IMR-90 (cell line): ENCODE measurements around the gene SAXO1.

ENCODE experiments used
- CTCF ChIP-seq: conservative IDR thresholded peaks from 2 replicates; pipeline ENCODE4 v1.5.1; 2012; ENCODE audit warnings: mild to moderate bottlenecking, low read depth, low read length, improper control_type of control experiment
- FOS ChIP-seq: fragments of 150-350 bp; IDR thresholded peaks from 2 replicates; pipeline ENCODE4 v1.6.1; 2016; ENCODE audit warnings: low read depth, low read length
- MXI1 ChIP-seq: IDR thresholded peaks from 2 replicates; pipeline ENCODE4 v1.6.1; 2012; ENCODE audit warnings: low read depth, mild to moderate bottlenecking, low read length, moderate library complexity, borderline replicate concordance
- POLR2A ChIP-seq: IDR thresholded peaks from 2 replicates; pipeline ENCODE4 v1.6.1; 2012; ENCODE audit warnings: mild to moderate bottlenecking, low read depth, low read length
- RAD21 ChIP-seq: IDR thresholded peaks from 2 replicates; pipeline ENCODE4 v1.6.1; 2012; ENCODE audit warnings: low read length, improper control_type of control experiment
- RCOR1 ChIP-seq: IDR thresholded peaks from 2 replicates; pipeline ENCODE4 v1.6.1; 2012; ENCODE audit warnings: mild to moderate bottlenecking, low read length, improper control_type of control experiment; ENCODE audit not compliant: insufficient replicate concordance
- RFX5 ChIP-seq: IDR thresholded peaks from 2 replicates; pipeline ENCODE4 v1.8.0; 2012; ENCODE audit warnings: low read depth, mild to moderate bottlenecking, low read length, moderate library complexity
- SMC3 ChIP-seq: fragments of 150-350 bp; IDR thresholded peaks from 2 replicates; pipeline ENCODE4 v1.6.1; 2016; ENCODE audit warnings: low read depth, mild to moderate bottlenecking, antibody characterized with exemption, low read length, moderate library complexity
- USF2 ChIP-seq: fragments of 150-350 bp; IDR thresholded peaks from 2 replicates; pipeline ENCODE4 v1.6.1; 2017; ENCODE audit warnings: mild to moderate bottlenecking, antibody characterized with exemption, low read length, low read depth

- no peak for TF ChIP-seq CTCF
- no peak for TF ChIP-seq FOS
- TF ChIP-seq POLR2A: no peak
- no peak for TF ChIP-seq MXI1
- TF ChIP-seq RFX5: no peak
- no peak for TF ChIP-seq USF2
- no peak for TF ChIP-seq SMC3
- TF ChIP-seq RCOR1: no peak
- TF ChIP-seq RAD21: no peak
Observed at GRCh38 chr9:18893491-18893890, 139.5 kb downstream of the SAXO1 start.
